ENCODE data around the gene EVPLL. TPM values are rescaled to one million over a fixed set of nuclear protein-coding genes. Genes with fewer than 3 reads are reported as not detected.

EVPLL gene
- total RNA-seq, 1 experiment from 2014 or later = not detected

- Histone ChIP-seq H3K27me3 (ENCODE audit: control insufficient read depth, insufficient read depth, low read length) (no peaks in the 10 kb centered on the region), H3K9me3 (ENCODE audit: control insufficient read depth, insufficient read depth, low read depth, low read length) (no peaks in the 10 kb centered on the region), H3K36me3 (ENCODE audit: control insufficient read depth, insufficient read depth, low read length) (no peaks in the 10 kb centered on the region), H3K4me3 (ENCODE audit: low read depth in 2 of 2, low read length in 2 of 2) (no peak overlapping the region), H3K27ac (ENCODE audit: low read length) (no peak overlapping the region), H3K4me1 (ENCODE audit: control insufficient read depth, insufficient read depth, low read length) (no peaks in the 10 kb centered on the region)
- ChIA-PET CTCF (no interaction called here), POLR2A (no interaction called here)
- intact Hi-C loops (cut with micrococcal nuclease; ENCODE audit: unreplicated experiment) = no loop called here
- ATAC-seq (no peak), DNase-seq (ENCODE audit: low read depth, low spot score) (no peak)
- no TSS peak for BruUV-seq (replicated peaks)
- TF ChIP-seq SIN3A (IDR thresholded peaks at IDR 0.05; ENCODE audit: borderline replicate concordance, insufficient read depth, low read depth, low read length) (no peak), REST (IDR thresholded peaks at IDR 0.05; ENCODE audit: insufficient read depth in 1 of 2, low read depth in 2 of 2, low read length in 1 of 2) (no peak), TCF7L2 (IDR thresholded peaks at IDR 0.05; ENCODE audit: low read depth, low read length) (no peak), POLR2AphosphoS5 (IDR thresholded peaks at IDR 0.05; ENCODE audit: low read depth, low read length) (no peak), CTCF (IDR thresholded peaks at IDR 0.05) (no peak)
- in situ Hi-C loops (cut with HindIII; ENCODE audit: low pct_unique_long_range_greater_than_20kb, low sequenced_read_pairs) = no loop called here
These were observed 37.6 kb upstream of the EVPLL start for GRCh38 chr17:18339933-18340332.

- no peak overlapping the region for H3K4me3 ChIP-seq (ENCODE audit: low read depth in 2 of 2, low read length in 2 of 2)
- intact Hi-C loops (cut with micrococcal nuclease; ENCODE audit: unreplicated experiment) (no loop called here), in situ Hi-C loops (cut with HindIII; ENCODE audit: low pct_unique_long_range_greater_than_20kb, low sequenced_read_pairs) (no loop called here)
- H3K27ac ChIP-seq (ENCODE audit: low read length) = no peak overlapping the region
- no peak for TF ChIP-seq POLR2AphosphoS5 (IDR thresholded peaks at IDR 0.05; ENCODE audit: low read depth, low read length)
- no peak for TF ChIP-seq REST (IDR thresholded peaks at IDR 0.05; ENCODE audit: insufficient read depth in 1 of 2, low read depth in 2 of 2, low read length in 1 of 2)
- no peak for TF ChIP-seq TCF7L2 (IDR thresholded peaks at IDR 0.05; ENCODE audit: low read depth, low read length)
- no peak for TF ChIP-seq SIN3A (IDR thresholded peaks at IDR 0.05; ENCODE audit: borderline replicate concordance, insufficient read depth, low read depth, low read length)
- TF ChIP-seq CTCF (IDR thresholded peaks at IDR 0.05) = no peak
- BruUV-seq (replicated peaks) = no TSS peak
- DNase-seq (ENCODE audit: low read depth, low spot score) (no peak), ATAC-seq (no peak)
- H3K27me3 ChIP-seq (ENCODE audit: control insufficient read depth, insufficient read depth, low read length) = no peaks in the 10 kb centered on the region
- H3K4me1 ChIP-seq (ENCODE audit: control insufficient read depth, insufficient read depth, low read length) = no peaks in the 10 kb centered on the region
- POLR2A ChIA-PET = no interaction called here
- no peaks in the 10 kb centered on the region for H3K9me3 ChIP-seq (ENCODE audit: control insufficient read depth, insufficient read depth, low read depth, low read length)
- H3K36me3 ChIP-seq (ENCODE audit: control insufficient read depth, insufficient read depth, low read length) = no peaks in the 10 kb centered on the region
- CTCF ChIA-PET = no interaction called here
These were observed 33.6 kb upstream of the EVPLL start for GRCh38 chr17:18344021-18344420.

Measured in Panc1 (cell line).